Panc1 (cell line): ENCODE data around the gene SAMD4B. TPM values are rescaled to one million over a fixed set of nuclear protein-coding genes. Genes with fewer than 3 reads are reported as not detected.
A peak's percentile ranks its signal among the peaks of the same experiment; 100 is the strongest.

ENCODE experiments used
- ATAC-seq: fragments of 200-7000 bp; cut with Tn5 transposase; 2 replicates; pipeline ENCODE4 v1.9.1; 2020; ENCODE audit warnings: mild to moderate bottlenecking, moderate library complexity
- BruUV-seq: library from RNA; stranded (reverse); fragments of 400-500 nt; replicated peaks from 2 replicates; lab custom pipeline; 2021; lab: Mats Ljungman, UMichigan
- CTCF ChIA-PET: fragments of 300-600 bp; sonication (Branson Sonifier 250); formaldehyde crosslinking; loops from one replicate; lab custom pipeline; 2022; ENCODE audit warnings: antibody characterized with exemption; lab: Charles Lee
- POLR2A ChIA-PET: fragments of 300-600 bp; sonication (Branson Sonifier 250); formaldehyde crosslinking; loops from one replicate; lab custom pipeline; 2022; ENCODE audit warnings: antibody characterized with exemption; lab: Charles Lee
- DNase-seq: peaks from one replicate; pipeline ENCODE4 v3.0.0-alpha.2; 2010; ENCODE audit warnings: low read depth, low spot score
- H3K27ac ChIP-seq: 2 replicates; pipeline ENCODE4 v1.5.1; 2011; ENCODE audit warnings: mild to moderate bottlenecking, low read length, inconsistent platforms
- H3K27me3 ChIP-seq: fragments of 200-500 bp; sonication (Bioruptor generic); 2 replicates; pipeline ENCODE4 v1.6.0; 2014; ENCODE audit warnings: low read length, inconsistent platforms; ENCODE audit not compliant: control insufficient read depth, insufficient read depth
- H3K36me3 ChIP-seq: fragments of 200-500 bp; sonication (Bioruptor generic); 2 replicates; pipeline ENCODE4 v1.5.1; 2014; ENCODE audit warnings: inconsistent platforms, mild to moderate bottlenecking, low read length, moderate library complexity; ENCODE audit not compliant: control insufficient read depth, insufficient read depth
- H3K4me1 ChIP-seq: 2 replicates; pipeline ENCODE4 v1.5.1; 2011; ENCODE audit warnings: inconsistent platforms, mild to moderate bottlenecking, low read length, moderate library complexity; ENCODE audit not compliant: control insufficient read depth, insufficient read depth
- H3K4me3 ChIP-seq, 2 experiments: 2 replicates each; pipeline ENCODE4 v1.5.1; 2011 to 2012; ENCODE audit warnings: low read depth in 2 of 2, low read length in 2 of 2, mild to moderate bottlenecking in 2 of 2, inconsistent platforms in 1 of 2, moderate library complexity in 1 of 2
- H3K9me3 ChIP-seq: fragments of 200-500 bp; sonication (Bioruptor generic); 2 replicates; pipeline ENCODE4 v1.5.1; 2014; ENCODE audit warnings: low read depth, mild to moderate bottlenecking, inconsistent platforms, low read length, moderate library complexity; ENCODE audit not compliant: control insufficient read depth, insufficient read depth
- CTCF ChIP-seq: fragments of 450-650 bp; IDR thresholded peaks from 2 replicates; pipeline ENCODE4 v1.5.1; 2017; ENCODE audit warnings: mild to moderate bottlenecking
- POLR2AphosphoS5 ChIP-seq: IDR thresholded peaks from 2 replicates; pipeline ENCODE4 v1.6.1; 2012; ENCODE audit warnings: mild to moderate bottlenecking, low read depth, low read length, moderate library complexity
- REST ChIP-seq, 2 experiments: IDR thresholded peaks; 2 replicates each; pipeline ENCODE4 v1.6.1; 2011 to 2012; ENCODE audit warnings: low read depth in 2 of 2, control low read depth in 1 of 2, low read length in 1 of 2, mild to moderate bottlenecking in 1 of 2, moderate library complexity in 1 of 2; ENCODE audit not compliant: insufficient read depth in 1 of 2
- SIN3A ChIP-seq: IDR thresholded peaks from 2 replicates; pipeline ENCODE4 v1.6.1; 2012; ENCODE audit warnings: low read depth, mild to moderate bottlenecking, low read length, moderate library complexity, borderline replicate concordance; ENCODE audit not compliant: insufficient read depth
- TCF7L2 ChIP-seq: IDR thresholded peaks from 2 replicates; pipeline ENCODE4 v1.6.1; 2011; ENCODE audit warnings: mild to moderate bottlenecking, low read depth, low read length, inconsistent platforms
- in situ Hi-C: cut with HindIII; loops from 2 replicates; pipeline ENCODE4 v1.10.0; 2016; ENCODE audit warnings: low sequenced_read_pairs, low pct_unique_long_range_greater_than_20kb
- intact Hi-C: fragments of 100-400 bp; cut with micrococcal nuclease; formaldehyde crosslinking; loops from one replicate; pipeline ENCODE4 v1.10.0; 2022; ENCODE audit not compliant: unreplicated experiment
- total RNA-seq: library from RNA; stranded (reverse); gene quantifications from one replicate; pipeline ENCODE4 v1.2.1, GENCODE V29; 2021; ENCODE audit not compliant: unreplicated experiment

SAMD4B gene
- total RNA-seq, 1 experiment from 2014 or later: 1,339 TPM

DNA sequence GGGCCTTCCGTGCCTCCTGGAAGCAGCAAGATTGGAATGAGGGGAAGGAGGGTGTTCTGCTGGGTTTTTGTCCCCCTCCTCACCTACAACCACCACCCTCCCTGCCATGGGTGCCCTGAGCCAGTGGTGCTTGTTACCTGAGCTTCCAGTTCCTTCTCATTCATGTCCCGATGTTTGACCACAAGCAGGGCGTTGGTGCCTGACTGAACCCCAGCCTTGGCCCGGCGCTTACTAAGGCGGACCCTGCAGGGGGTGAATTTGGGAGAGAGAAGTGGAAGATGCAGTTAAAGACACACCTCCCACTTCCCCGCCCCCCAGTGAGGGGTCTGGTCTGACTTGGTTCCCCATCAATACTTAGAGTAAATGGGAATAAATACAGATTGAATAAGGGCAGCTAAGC, 44.3 kb downstream of the SAMD4B start:
- Histone ChIP-seq H3K9me3 (no peaks in the 10 kb centered on the region), H3K27me3 (no peaks in the 10 kb centered on the region), H3K36me3 (peaks cover 80% of the 10 kb centered on the region), H3K4me1 (peaks cover 37% of the 10 kb centered on the region), H3K27ac (peak overlapping the region; percentile 0; the same call in 1 of the 2 replicates), H3K4me3 (no peak overlapping the region)
- DNase-seq: no peak
- ATAC-seq: no peak
- intact Hi-C loops (no loop called here), in situ Hi-C loops (no loop called here)
- CTCF ChIA-PET: interaction anchor here (0.6 to 1.5 kb wide), 3 partner anchors 11 to 147 kb away, joined by 3 to 12 read pairs (median 3); no protein-coding TSS in a partner anchor
- POLR2A ChIA-PET: interaction anchor here (0.5 to 2.0 kb wide), 8 partner anchors 10 to 49 kb away, joined by 3 to 8 read pairs (median 4); partner anchors contain the start of genes RPS16 and SAMD4B
- TF ChIP-seq SIN3A (no peak), REST (IDR thresholded peaks at IDR 0.05; ENCODE audit: insufficient read depth in 1 of 2, low read depth in 2 of 2, low read length in 1 of 2) (no peak), POLR2AphosphoS5 (no peak), CTCF (no peak), TCF7L2 (no peak)
- BruUV-seq: no TSS peak

DNA sequence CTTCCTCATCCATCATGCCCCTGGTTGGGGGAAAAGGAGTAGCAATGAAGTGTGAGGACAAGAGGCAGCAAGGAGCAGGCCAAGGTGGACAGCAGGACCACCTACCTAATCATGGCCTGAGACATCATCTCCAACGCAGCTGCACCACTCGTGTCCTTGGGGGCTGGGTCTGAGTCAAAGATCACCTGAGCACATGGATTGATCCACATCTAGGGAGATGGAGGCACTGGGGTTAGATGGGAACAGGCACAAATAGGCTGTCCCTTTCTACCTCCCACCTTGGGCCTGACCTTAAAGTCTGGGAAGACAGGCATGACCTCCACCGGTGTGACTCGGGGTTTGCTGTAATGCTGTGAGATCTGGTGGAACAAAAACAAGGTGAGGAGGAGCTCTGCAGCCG, 46.4 kb downstream of the SAMD4B start:
- POLR2A ChIA-PET: interaction anchor here (0.6 to 6.4 kb wide), 14 partner anchors 9 to 445 kb away, joined by 3 to 145 read pairs (median 5); partner anchors contain the start of genes DYRK1B, RPS16, SAMD4B and ZFP36
- H3K9me3 ChIP-seq: no peaks in the 10 kb centered on the region
- peaks cover 44% of the 10 kb centered on the region for H3K4me1 ChIP-seq
- TF ChIP-seq REST (IDR thresholded peaks at IDR 0.05; ENCODE audit: insufficient read depth in 1 of 2, low read depth in 2 of 2, low read length in 1 of 2): no peak
- no peak for TF ChIP-seq TCF7L2
- TF ChIP-seq POLR2AphosphoS5: no peak
- TF ChIP-seq SIN3A: no peak
- no peak for TF ChIP-seq CTCF
- CTCF ChIA-PET: interaction anchor here (1.4 kb wide), 1 partner anchor 9 kb away, joined by 4 read pairs; no protein-coding TSS in a partner anchor
- H3K27ac ChIP-seq: peak overlapping the region; percentile 86
- BruUV-seq: TSS peak; percentile 91
- in situ Hi-C loops: no loop called here
- ATAC-seq: no peak
- no peaks in the 10 kb centered on the region for H3K27me3 ChIP-seq
- intact Hi-C loops: no loop called here
- H3K36me3 ChIP-seq: peaks cover 65% of the 10 kb centered on the region
- no peak overlapping the region for H3K4me3 ChIP-seq
- no peak for DNase-seq
